H9 (cell line): ENCODE measurements around the gene SYF2. TPM values are rescaled to one million over a fixed set of nuclear protein-coding genes. Genes with fewer than 3 reads are reported as not detected.

Source experiments
- DNase-seq: peaks from one replicate; pipeline ENCODE4 v3.0.0-alpha.2; 2017
- H2AFZ ChIP-seq: one replicate; pipeline ENCODE4 v1.6.1; 2013; ENCODE audit warnings: mild to moderate bottlenecking, low read length, control low read depth, moderate library complexity
- H2AK5ac ChIP-seq: 2 replicates; pipeline ENCODE4 v1.6.1; 2013; ENCODE audit warnings: low read length, control low read depth, mixed read lengths; ENCODE audit not compliant: insufficient read length
- H2BK120ac ChIP-seq: one replicate; pipeline ENCODE4 v1.6.1; 2013; ENCODE audit warnings: low read depth, mild to moderate bottlenecking, low read length, control low read depth, inconsistent platforms; ENCODE audit not compliant: poor library complexity, severe bottlenecking
- H2BK12ac ChIP-seq: 2 replicates; pipeline ENCODE4 v1.6.1; 2013; ENCODE audit warnings: low read length, control low read depth, mixed read lengths, low read depth; ENCODE audit not compliant: insufficient read length
- H2BK15ac ChIP-seq: 2 replicates; pipeline ENCODE4 v1.6.1; 2013; ENCODE audit warnings: low read depth, low read length, control low read depth
- H2BK20ac ChIP-seq: one replicate; pipeline ENCODE4 v1.6.1; 2013; ENCODE audit warnings: low read depth, mild to moderate bottlenecking, low read length, control low read depth, inconsistent platforms; ENCODE audit not compliant: poor library complexity, severe bottlenecking
- H2BK5ac ChIP-seq: 2 replicates; pipeline ENCODE4 v1.6.1; 2013; ENCODE audit warnings: low read length, control low read depth, mixed read lengths; ENCODE audit not compliant: insufficient read length
- H3K14ac ChIP-seq: 2 replicates; pipeline ENCODE4 v1.6.1; 2013; ENCODE audit warnings: low read length, control low read depth; ENCODE audit not compliant: insufficient read depth
- H3K18ac ChIP-seq: 2 replicates; pipeline ENCODE4 v1.6.1; 2013; ENCODE audit warnings: low read depth, mild to moderate bottlenecking, mixed read lengths, low read length, control low read depth; ENCODE audit not compliant: insufficient read length
- H3K23ac ChIP-seq: 2 replicates; pipeline ENCODE4 v1.6.1; 2013; ENCODE audit warnings: low read length, control low read depth, mixed read lengths, low read depth; ENCODE audit not compliant: insufficient read length
- H3K23me2 ChIP-seq: 2 replicates; pipeline ENCODE4 v1.6.1; 2013; ENCODE audit warnings: low read depth, mild to moderate bottlenecking, mixed read lengths, low read length, control low read depth; ENCODE audit not compliant: insufficient read length, poor library complexity, severe bottlenecking
- H3K27ac ChIP-seq: 2 replicates; pipeline ENCODE4 v1.5.1; 2013; ENCODE audit warnings: low read length, control low read depth, mixed read lengths, low read depth; ENCODE audit not compliant: insufficient read length
- H3K27me3 ChIP-seq: 2 replicates; pipeline ENCODE4 v1.6.1; 2013; ENCODE audit warnings: low read length, control low read depth, inconsistent platforms; ENCODE audit not compliant: insufficient read depth
- H3K4ac ChIP-seq: 2 replicates; pipeline ENCODE4 v1.6.1; 2013; ENCODE audit warnings: low read depth, mild to moderate bottlenecking, control low read depth, inconsistent platforms, low read length, moderate library complexity
- H3K4me1 ChIP-seq: 2 replicates; pipeline ENCODE4 v1.6.1; 2013; ENCODE audit warnings: low read length, control low read depth, inconsistent platforms; ENCODE audit not compliant: insufficient read depth
- H3K4me2 ChIP-seq: 2 replicates; pipeline ENCODE4 v1.6.1; 2013; ENCODE audit warnings: low read length, control low read depth, mixed read lengths; ENCODE audit not compliant: insufficient read length, insufficient read depth
- H3K56ac ChIP-seq: 2 replicates; pipeline ENCODE4 v1.6.1; 2013; ENCODE audit warnings: low read depth, mild to moderate bottlenecking, mixed read lengths, low read length, control low read depth; ENCODE audit not compliant: insufficient read length
- H3K79me1 ChIP-seq: 2 replicates; pipeline ENCODE4 v1.6.1; 2013; ENCODE audit warnings: low read depth, mild to moderate bottlenecking, moderate library complexity, low read length, control low read depth, inconsistent platforms; ENCODE audit not compliant: insufficient read depth, poor library complexity, severe bottlenecking
- H3K79me2 ChIP-seq: 2 replicates; pipeline ENCODE4 v1.6.1; 2013; ENCODE audit warnings: low read length, control low read depth, inconsistent platforms; ENCODE audit not compliant: insufficient read depth
- H3K9ac ChIP-seq: 2 replicates; pipeline ENCODE4 v1.6.1; 2013; ENCODE audit warnings: low read length, control low read depth, mixed read lengths; ENCODE audit not compliant: insufficient read length; ENCODE audit errors: extremely low read depth
- H3K9me3 ChIP-seq: one replicate; pipeline ENCODE4 v1.6.1; 2013; ENCODE audit warnings: low read depth, low read length, inconsistent platforms; ENCODE audit not compliant: control insufficient read depth
- H3T11ph ChIP-seq: one replicate; pipeline ENCODE4 v1.6.1; 2013; ENCODE audit warnings: mild to moderate bottlenecking, low read length, control low read depth, inconsistent platforms
- H4K20me1 ChIP-seq: one replicate; pipeline ENCODE4 v1.6.1; 2013; ENCODE audit not compliant: control insufficient read depth, insufficient read length, insufficient read depth
- H4K5ac ChIP-seq: 2 replicates; pipeline ENCODE4 v1.6.1; 2013; ENCODE audit warnings: low read depth, mild to moderate bottlenecking, mixed read lengths, low read length, control low read depth; ENCODE audit not compliant: insufficient read length
- H4K8ac ChIP-seq: replicated peaks from 2 replicates; pipeline ENCODE4 v1.6.1; 2013; ENCODE audit warnings: low read length, control low read depth, mixed read lengths, low read depth; ENCODE audit not compliant: insufficient read length
- H4K91ac ChIP-seq: 2 replicates; pipeline ENCODE4 v1.6.1; 2013; ENCODE audit warnings: low read depth, mild to moderate bottlenecking, moderate library complexity, mixed read lengths, low read length, control low read depth; ENCODE audit not compliant: insufficient read length
- H3K27ac Mint-ChIP-seq, 3 experiments: 2 replicates in 2 of 3; 3 replicates in 1 of 3; pipeline ENCODE4 v1.8.0; 2020 to 2021; ENCODE audit warnings: mixed read lengths in 3 of 3, mild to moderate bottlenecking in 1 of 3, moderate library complexity in 1 of 3
- H3K27me3 Mint-ChIP-seq: 2 replicates; pipeline ENCODE4 v1.8.0; 2021; ENCODE audit warnings: low read depth, mild to moderate bottlenecking, moderate library complexity, mixed read lengths
- H3K36me3 Mint-ChIP-seq, 3 experiments: 2 replicates in 2 of 3; 3 replicates in 1 of 3; pipeline ENCODE4 v1.8.0; 2020 to 2021; ENCODE audit warnings: low read depth in 3 of 3, mixed read lengths in 3 of 3; ENCODE audit not compliant: insufficient read depth in 1 of 3
- H3K4me1 Mint-ChIP-seq, 2 experiments: 2 replicates each; pipeline ENCODE4 v1.8.0; 2020; ENCODE audit warnings: mixed read lengths in 2 of 2
- H3K4me3 Mint-ChIP-seq, 2 experiments: 2 replicates in 1 of 2; 3 replicates in 1 of 2; pipeline ENCODE4 v1.8.0; 2020 to 2021; ENCODE audit warnings: mild to moderate bottlenecking in 2 of 2, mixed read lengths in 2 of 2, moderate library complexity in 1 of 2
- H3K9me3 Mint-ChIP-seq, 2 experiments: 2 replicates in 1 of 2; 3 replicates in 1 of 2; pipeline ENCODE4 v1.8.0; 2020; ENCODE audit warnings: mild to moderate bottlenecking in 2 of 2, mixed read lengths in 2 of 2, moderate library complexity in 1 of 2
- CTCF ChIP-seq: fragments of 200-600 bp; sonication (generic); conservative IDR thresholded peaks from 3 replicates; pipeline ENCODE4 v1.8.0; 2021; ENCODE audit warnings: antibody characterized with exemption, mild to moderate bottlenecking
- WGBS: extraction: QIAGEN DNeasy Blood & Tissue Kit; methylation state at CpG from one replicate; pipeline ENCODE4 v1.1.7; 2013; ENCODE audit warnings: missing lambda C conversion rate, low lambda C conversion rate, mixed read lengths; ENCODE audit not compliant: insufficient read length; ENCODE audit errors: extremely low coverage; 5-methylcytosine and 5-hydroxymethylcytosine counted together
- total RNA-seq: library from RNA; stranded (reverse); gene quantifications from 2 replicates; pipeline ENCODE4 v1.2.1, GENCODE V29; 2021

The SYF2 gene
- total RNA-seq, 1 experiment from 2014 or later, result 36.5 TPM

- no peak overlapping the region for H2BK5ac ChIP-seq
- no peak for DNase-seq
- no peaks in the 10 kb centered on the region for H3K4me1 ChIP-seq
- H2AK5ac ChIP-seq, result no peak overlapping the region
- no peaks in the 10 kb centered on the region for H3K79me2 ChIP-seq
- no peak overlapping the region for H3K56ac ChIP-seq
- no peak overlapping the region for H3K27ac ChIP-seq
- no peak overlapping the region for H2BK15ac ChIP-seq
- H3K4me3 Mint-ChIP-seq, result no peak overlapping the region
- no peak for TF ChIP-seq CTCF
- H3K9me3 ChIP-seq, result no peaks in the 10 kb centered on the region
- WGBS, result no CpG with 5 or more reads among the region's 6 CpGs
- H3K27ac Mint-ChIP-seq, result no peak overlapping the region
- H3K23me2 ChIP-seq, result no peaks in the 10 kb centered on the region
- H2BK120ac ChIP-seq, result no peak overlapping the region
- H4K91ac ChIP-seq, result no peak overlapping the region
- H3K4me1 Mint-ChIP-seq, result peaks cover 15 to 26% of the 10 kb centered on the region in 2 experiments
- no peak overlapping the region for H3K9ac ChIP-seq
- no peaks in the 10 kb centered on the region for H3K9me3 Mint-ChIP-seq
- no peaks in the 10 kb centered on the region for H4K20me1 ChIP-seq
- no peak overlapping the region for H3K4me2 ChIP-seq
- no peak overlapping the region for H2BK20ac ChIP-seq
- H3K27me3 Mint-ChIP-seq, result no peaks in the 10 kb centered on the region; the same call in 1 of the 2 replicates
- H3K36me3 Mint-ChIP-seq, result no peaks in the 10 kb centered on the region
- H3K27me3 ChIP-seq, result no peaks in the 10 kb centered on the region
- H3K79me1 ChIP-seq, result no peaks in the 10 kb centered on the region
- no peak overlapping the region for H3T11ph ChIP-seq
- H4K5ac ChIP-seq, result no peak overlapping the region
- no peak overlapping the region for H3K23ac ChIP-seq
- H4K8ac ChIP-seq, result no peak overlapping the region
- H3K18ac ChIP-seq, result no peak overlapping the region
- H2AFZ ChIP-seq, result no peak overlapping the region
- H2BK12ac ChIP-seq, result no peak overlapping the region
- H3K14ac ChIP-seq, result no peak overlapping the region
- H3K4ac ChIP-seq, result no peak overlapping the region
Observed at GRCh38 chr1:25195835-25196234, 36.5 kb downstream of the SYF2 start.
